Posterior vena cava (tissue), 2 donors: Measurements from ENCODE around the gene CDPF1. TPM values are rescaled to one million over a fixed set of nuclear protein-coding genes. Genes with fewer than 3 reads are reported as not detected.

Experiments used
- DNase-seq: peaks from one replicate; pipeline ENCODE4 v3.0.0-alpha.2; 2020; ENCODE audit warnings: low spot score
- intact Hi-C, 2 donors: fragments of 100-400 bp; cut with DNase I; formaldehyde crosslinking; loops; one replicate each; pipeline versions ENCODE4 v1.14.1 to v1.14.2; 2022 to 2023
- total RNA-seq, 2 donors: library from RNA; stranded (reverse); fragmentation: NEBNext Ultra II Directional; extraction: Animal tissue kit (Norgen Biotek cat#: 25700); gene quantifications; one replicate each; pipeline ENCODE4 v1.2.1, GENCODE V29; 2021
- donor health status: DM: yes; HTN: yes; CAD: no.
- donor health status: DM: yes; HTN: yes; CAD: no.

CDPF1 gene
- total RNA-seq, 2 donors from 2014 or later = 3.9 to 4.4 TPM

DNA sequence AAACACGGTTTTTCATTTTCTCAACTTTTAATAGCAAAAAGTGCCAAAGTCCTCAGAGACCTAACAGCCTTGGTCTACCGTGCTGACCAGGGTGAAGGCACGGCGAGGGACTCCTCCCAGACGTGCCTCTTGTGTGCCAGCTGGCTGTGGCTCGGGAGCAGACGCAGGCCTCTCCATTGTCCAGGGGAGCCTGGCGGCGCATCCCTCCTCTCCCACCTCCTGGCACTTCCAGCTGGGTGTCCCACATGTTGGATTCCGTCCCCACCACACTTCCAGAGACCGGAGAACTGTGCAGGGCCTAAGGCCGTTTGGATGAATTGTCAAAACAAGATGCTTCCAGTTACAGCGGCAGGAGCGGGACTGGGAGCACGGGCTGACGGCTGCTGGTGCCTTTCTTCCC, 11.6 kb downstream of the CDPF1 start:
- no peak for DNase-seq
- intact Hi-C loops = no loop called here

DNA sequence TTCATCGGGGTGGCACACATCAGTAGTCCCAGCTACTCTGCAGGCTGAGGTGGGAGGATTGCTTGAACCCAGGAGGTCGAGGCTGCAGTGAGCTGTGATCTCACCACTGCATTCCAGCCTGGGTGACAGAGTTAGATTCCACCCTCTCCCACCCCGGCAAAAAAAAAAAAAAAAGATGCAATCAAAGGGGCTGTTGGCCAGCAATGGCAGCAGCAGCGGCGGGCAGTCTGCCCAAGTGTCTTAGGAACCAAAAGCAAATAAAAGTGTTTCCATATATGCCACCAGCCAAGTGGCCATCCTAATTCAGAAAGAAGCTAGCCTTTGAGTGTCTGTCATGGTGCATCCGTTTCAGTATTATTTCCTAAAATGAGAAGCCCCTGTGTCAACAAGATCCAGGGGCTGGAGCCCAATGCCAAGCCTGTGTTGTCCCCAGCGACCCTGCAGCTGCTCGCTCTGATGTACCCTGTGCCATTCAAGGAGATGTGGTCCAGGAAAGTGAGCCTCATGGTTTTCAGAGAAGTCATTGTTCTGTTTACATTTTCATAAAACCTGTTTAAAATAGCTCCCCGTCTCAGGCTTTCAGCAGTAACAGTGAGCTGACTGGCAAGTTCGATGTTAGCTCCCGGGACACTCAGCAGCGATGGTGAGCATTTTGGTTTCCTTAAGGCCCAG, 12.5 kb downstream of the CDPF1 start:
- no peak for DNase-seq
- intact Hi-C loops = no loop called here

GRCh38 chr22:46234969-46235368, 15.1 kb downstream of the CDPF1 start:
- DNase-seq = no peak
- intact Hi-C loops = no loop called here

DNA sequence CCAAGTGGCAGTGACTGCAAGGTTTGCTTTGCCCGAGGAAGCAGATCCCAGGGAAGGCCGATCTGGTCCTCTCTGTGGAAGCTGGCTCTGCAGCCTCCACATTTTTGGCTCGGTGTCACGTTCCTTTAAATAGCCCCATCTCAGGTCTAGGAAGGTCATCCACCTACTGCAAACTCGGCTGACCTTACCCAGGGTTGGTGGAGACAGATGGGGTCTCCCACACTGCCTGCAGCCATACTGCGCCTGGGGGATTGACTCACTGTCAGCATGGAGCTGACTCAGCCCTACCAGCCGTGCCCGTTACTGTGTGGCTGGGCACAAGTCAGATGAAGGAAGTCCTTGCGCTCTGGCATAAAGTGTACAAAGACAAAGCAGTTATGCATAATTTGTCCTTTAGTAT, 16.9 kb downstream of the CDPF1 start:
- no peak for DNase-seq
- intact Hi-C loops = no loop called here

- intact Hi-C loops = no loop called here
- no peak for DNase-seq
Measured at GRCh38 chr22:46230262-46230901, 19.7 kb downstream of the CDPF1 start.

DNA sequence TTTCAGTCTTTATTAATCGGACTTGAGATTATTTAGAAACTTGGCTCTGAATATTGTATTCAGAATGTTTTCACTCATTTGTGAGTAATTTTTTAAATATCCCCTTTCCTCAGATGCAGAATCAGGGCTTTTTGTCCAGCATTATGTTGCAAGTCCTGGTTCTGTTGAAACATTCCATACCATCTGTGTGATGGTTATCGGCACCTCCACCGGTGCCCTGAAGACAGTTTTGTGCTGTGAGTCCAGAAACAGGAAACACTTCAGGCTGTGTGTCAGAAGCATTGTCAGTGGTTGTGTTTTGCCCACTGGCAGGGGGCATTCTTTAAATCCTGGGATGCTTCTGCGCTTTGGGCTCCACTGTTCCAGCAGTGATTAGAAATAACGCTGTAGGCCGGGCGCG, 20.4 kb downstream of the CDPF1 start:
- intact Hi-C loops = no loop called here
- DNase-seq = no peak

- intact Hi-C loops = no loop called here
- DNase-seq = no peak
Measured at GRCh38 chr22:46226577-46226976, 23.5 kb downstream of the CDPF1 start.

DNA sequence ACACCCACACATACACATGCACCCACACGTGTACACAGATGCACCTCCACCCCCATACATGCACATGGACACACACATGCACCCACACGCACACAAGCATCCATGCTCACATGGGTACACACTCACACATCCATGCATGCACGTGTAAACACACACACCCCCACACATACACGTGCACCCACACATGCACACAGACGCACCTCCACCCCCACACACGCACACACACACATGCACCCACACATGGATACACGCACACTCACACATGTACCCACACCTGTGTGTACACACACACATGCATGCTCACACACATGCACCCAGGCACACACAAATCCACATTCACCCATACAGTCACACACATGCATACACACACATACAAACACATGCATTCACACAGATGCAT, 24.5 kb downstream of the CDPF1 start:
- intact Hi-C loops = no loop called here
- DNase-seq = no peak

- no peak for DNase-seq
- intact Hi-C loops = no loop called here
Measured at GRCh38 chr22:46224898-46225290, 25.2 kb downstream of the CDPF1 start.

DNA sequence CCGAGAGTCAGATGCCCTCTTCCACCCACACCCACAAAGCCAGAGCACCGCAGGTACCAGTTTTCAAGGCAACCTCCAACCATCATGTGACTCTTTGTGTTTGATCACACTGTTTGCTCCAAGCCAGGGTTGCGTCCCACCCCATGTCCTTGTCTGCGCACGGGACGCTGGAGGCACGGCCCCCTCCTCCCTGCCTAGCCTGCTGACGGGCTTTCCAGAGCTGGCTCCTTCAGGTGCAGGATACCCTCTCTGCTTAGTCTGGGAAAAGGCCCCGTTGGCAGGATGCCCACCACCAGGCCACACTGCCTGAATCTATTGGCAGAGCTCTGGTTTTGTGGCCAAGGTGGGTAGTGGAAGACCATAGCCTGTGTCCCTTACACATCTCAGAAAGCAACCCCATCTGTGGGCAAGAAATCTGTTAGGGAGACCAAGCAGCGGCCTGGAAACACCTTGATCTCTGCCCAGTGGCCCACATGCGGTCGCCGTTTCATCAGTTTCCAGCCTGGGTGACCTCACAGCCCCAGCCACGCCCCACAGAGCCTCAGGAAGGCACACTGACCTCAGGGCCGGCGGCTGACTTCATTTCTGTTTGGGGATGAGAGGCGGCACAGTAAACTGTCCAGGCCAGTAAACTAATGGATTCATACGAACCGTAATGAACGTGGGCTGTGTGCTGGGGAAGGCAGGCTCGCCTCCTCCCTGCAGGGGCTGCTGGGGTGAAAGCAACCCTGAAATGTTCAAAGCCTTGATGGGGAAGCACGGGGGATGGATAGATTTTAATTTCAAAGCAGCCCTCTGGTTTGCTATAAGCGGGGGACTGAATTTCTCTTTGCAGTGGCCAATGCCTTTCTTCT, 25.8 kb downstream of the CDPF1 start:
- no peak for DNase-seq
- intact Hi-C loops = no loop called here

- no peak for DNase-seq
- intact Hi-C loops = no loop called here
Measured at GRCh38 chr22:46220921-46221320, 29.2 kb downstream of the CDPF1 start.

DNA sequence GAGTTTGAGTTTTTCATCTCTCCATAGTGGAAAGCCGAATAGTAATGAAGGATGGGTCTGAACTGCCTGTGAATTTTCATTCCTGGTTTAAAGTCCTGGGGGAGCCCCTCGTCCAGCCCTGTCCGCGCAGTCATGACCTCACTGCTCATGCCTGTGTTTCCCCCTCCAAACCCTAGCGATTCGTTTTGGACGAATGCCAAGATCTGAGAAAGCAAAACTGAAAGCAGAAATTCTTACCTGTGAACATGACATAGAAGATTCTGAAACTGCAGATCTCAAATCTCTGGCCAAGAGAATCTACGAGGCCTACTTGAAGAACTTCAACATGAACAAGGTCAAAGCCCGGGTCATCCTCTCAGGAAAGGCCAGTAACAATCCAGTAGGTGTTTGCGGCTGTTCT, 30.5 kb downstream of the CDPF1 start:
- no peak for DNase-seq
- intact Hi-C loops = no loop called here

- DNase-seq = no peak
- intact Hi-C loops = no loop called here
Measured at GRCh38 chr22:46214616-46215015, 35.5 kb downstream of the CDPF1 start.

GRCh38 chr22:46214149-46214548, 35.9 kb downstream of the CDPF1 start:
- no peak for DNase-seq
- intact Hi-C loops = no loop called here

GRCh38 chr22:46213052-46213451, 37.0 kb downstream of the CDPF1 start:
- intact Hi-C loops = no loop called here
- DNase-seq = no peak

DNA sequence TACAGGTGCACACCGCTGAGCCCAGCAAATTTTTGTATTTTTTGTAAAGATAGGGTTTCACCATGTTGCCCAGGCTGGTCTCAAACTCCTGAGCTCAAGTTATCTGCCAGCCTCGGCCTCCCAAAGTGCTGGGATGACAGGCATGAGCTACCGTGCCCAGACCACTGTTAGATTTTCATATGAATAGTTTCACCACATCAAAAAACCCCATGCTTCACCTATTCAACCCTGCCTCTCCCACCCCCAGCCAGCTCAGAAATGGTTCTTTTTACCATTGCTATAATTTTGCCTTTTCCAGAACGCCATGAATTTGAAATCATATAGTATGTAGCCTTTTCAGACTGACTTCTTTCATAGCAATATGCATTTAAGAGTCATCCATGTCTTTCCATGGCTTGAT, 37.9 kb downstream of the CDPF1 start:
- intact Hi-C loops = loop anchor here in 1 of 2 donors (1.0 kb wide), 1 partner anchor 47 kb away; no protein-coding TSS in a partner anchor
- DNase-seq = no peak

- DNase-seq = no peak
- intact Hi-C loops = no loop called here
Measured at GRCh38 chr22:46209262-46209661, 40.8 kb downstream of the CDPF1 start.

GRCh38 chr22:46203601-46203980, 46.5 kb downstream of the CDPF1 start:
- intact Hi-C loops = no loop called here
- no peak for DNase-seq

- intact Hi-C loops = no loop called here
- DNase-seq = no peak
Measured at GRCh38 chr22:46202897-46203600, 47.0 kb downstream of the CDPF1 start.
